ENCODE data around the gene CNNM3.

DNA sequence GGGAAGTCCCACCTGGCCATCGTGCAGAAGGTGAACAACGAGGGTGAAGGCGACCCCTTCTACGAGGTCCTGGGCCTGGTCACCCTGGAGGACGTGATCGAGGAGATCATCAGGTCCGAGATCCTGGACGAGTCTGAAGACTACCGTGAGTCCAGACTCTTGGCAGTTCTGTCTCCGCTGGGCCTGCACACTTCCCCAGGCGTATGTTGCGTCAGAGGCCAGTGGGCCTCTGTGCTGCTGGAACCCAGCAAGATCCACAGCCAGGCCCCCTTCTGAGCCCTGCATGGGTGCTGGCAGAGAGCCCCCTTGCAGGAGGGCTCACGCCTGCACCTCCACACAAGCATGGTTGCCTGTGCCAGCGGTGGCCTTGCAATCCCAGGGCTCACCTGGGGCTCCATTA lies 9.0 kb downstream of the CNNM3 start:
- TF ChIP-seq, protein P1, sequence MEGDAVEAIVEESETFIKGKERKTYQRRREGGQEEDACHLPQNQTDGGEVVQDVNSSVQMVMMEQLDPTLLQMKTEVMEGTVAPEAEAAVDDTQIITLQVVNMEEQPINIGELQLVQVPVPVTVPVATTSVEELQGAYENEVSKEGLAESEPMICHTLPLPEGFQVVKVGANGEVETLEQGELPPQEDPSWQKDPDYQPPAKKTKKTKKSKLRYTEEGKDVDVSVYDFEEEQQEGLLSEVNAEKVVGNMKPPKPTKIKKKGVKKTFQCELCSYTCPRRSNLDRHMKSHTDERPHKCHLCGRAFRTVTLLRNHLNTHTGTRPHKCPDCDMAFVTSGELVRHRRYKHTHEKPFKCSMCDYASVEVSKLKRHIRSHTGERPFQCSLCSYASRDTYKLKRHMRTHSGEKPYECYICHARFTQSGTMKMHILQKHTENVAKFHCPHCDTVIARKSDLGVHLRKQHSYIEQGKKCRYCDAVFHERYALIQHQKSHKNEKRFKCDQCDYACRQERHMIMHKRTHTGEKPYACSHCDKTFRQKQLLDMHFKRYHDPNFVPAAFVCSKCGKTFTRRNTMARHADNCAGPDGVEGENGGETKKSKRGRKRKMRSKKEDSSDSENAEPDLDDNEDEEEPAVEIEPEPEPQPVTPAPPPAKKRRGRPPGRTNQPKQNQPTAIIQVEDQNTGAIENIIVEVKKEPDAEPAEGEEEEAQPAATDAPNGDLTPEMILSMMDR (IDR thresholded peaks at IDR 0.05), result no peak
- no peak for TF ChIP-seq POLR2A (IDR thresholded peaks at IDR 0.05)

All from lower leg skin (tissue), 3 donors.